ENCODE results near the gene CACNA2D2. TPM values are rescaled to one million over a fixed set of nuclear protein-coding genes. Genes with fewer than 3 reads are reported as not detected.
A peak's percentile ranks its signal among the peaks of the same experiment; 100 is the strongest.

The CACNA2D2 gene
- total and polyA plus RNA-seq, 2 of the 13 experiments (the other 11 are each of a cell fraction or from before 2014, with no cell fraction given), result not detected

DNA sequence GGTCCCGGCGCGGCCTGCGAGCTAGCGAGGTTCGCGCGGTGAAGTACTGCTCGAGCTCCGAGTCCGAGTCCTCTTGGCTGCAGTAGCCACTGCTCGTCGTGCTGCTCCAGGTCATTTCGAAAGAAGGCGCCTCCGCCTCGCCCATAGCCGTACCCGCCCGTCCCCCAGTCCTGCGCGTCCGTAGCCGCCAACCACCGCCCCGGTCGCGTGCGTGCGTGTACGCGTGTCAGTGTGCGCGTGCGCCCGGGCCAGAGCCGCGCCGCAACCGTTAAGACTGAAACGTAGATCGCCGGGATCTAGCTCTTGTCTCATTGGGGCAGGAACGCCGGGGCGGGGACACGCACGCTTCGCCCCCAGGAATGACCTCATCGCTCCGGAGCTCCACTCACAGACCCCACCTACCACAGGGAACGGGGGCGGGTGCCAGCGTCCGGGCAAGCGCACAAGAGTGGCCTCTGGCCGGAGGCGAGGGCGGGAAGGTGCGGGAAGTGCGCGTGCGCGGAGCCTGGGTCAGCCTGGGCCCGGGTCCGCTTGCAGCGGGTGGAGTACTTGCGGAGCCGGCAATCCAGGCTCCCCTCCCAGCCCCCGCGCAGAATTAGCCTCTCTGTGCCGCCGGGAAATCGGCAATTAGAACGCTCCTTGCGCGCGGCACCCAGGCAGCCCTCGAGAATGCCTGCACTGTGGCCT is 166.1 kb downstream of the CACNA2D2 start (continued):
- TF ChIP-seq ATF3 (CRISPR knock-in tag; IDR thresholded peaks at IDR 0.05) (peak; percentile 83), FOXP1 (IDR thresholded peaks at IDR 0.05) (no peak), FOXP1 (CRISPR knock-in tag; IDR thresholded peaks at IDR 0.05) (peak; percentile 8; the same call in 1 of the 2 replicates), ZNF605 (CRISPR knock-in tag; IDR thresholded peaks at IDR 0.05) (peak; percentile 98), PBX3 (CRISPR knock-in tag; IDR thresholded peaks at IDR 0.05; ENCODE audit: borderline replicate concordance) (no peak), EED (CRISPR knock-in tag; IDR thresholded peaks at IDR 0.05) (no peak), JUN (CRISPR knock-in tag; IDR thresholded peaks at IDR 0.05) (peak; percentile 90), MBNL3 (CRISPR knock-in tag; conservative IDR thresholded peaks at IDR 0.05) (no peak), BORCS8-MEF2B (CRISPR knock-in tag; IDR thresholded peaks at IDR 0.05) (peak; percentile 63; the same call in 1 of the 2 replicates), ZFP62 (CRISPR knock-in tag; IDR thresholded peaks at IDR 0.05) (no peak), NFE2L2 (IDR thresholded peaks at IDR 0.05; ENCODE audit: low read length) (no peak), ZNF570 (CRISPR knock-in tag; IDR thresholded peaks at IDR 0.05; ENCODE audit: borderline replicate concordance) (no peak), THAP11 (CRISPR knock-in tag; IDR thresholded peaks at IDR 0.05) (peak; percentile 88), EZH2 (conservative IDR thresholded peaks at IDR 0.05; ENCODE audit: low read depth, low read length) (no peak), RNF2 (conservative IDR thresholded peaks at IDR 0.05; ENCODE audit: low read depth) (peak; percentile 86), DRAP1 (CRISPR knock-in tag; IDR thresholded peaks at IDR 0.05) (peak; percentile 84), ZNF503 (CRISPR knock-in tag; IDR thresholded peaks at IDR 0.05) (no peak; the same call in 1 of the 2 replicates), FOXK2 (IDR thresholded peaks at IDR 0.05) (no peak), SMARCC2 (IDR thresholded peaks at IDR 0.05) (no peak), SUZ12 (IDR thresholded peaks at IDR 0.05; ENCODE audit: low read depth, low read length) (no peak)
- TF ChIP-seq, protein P1, sequence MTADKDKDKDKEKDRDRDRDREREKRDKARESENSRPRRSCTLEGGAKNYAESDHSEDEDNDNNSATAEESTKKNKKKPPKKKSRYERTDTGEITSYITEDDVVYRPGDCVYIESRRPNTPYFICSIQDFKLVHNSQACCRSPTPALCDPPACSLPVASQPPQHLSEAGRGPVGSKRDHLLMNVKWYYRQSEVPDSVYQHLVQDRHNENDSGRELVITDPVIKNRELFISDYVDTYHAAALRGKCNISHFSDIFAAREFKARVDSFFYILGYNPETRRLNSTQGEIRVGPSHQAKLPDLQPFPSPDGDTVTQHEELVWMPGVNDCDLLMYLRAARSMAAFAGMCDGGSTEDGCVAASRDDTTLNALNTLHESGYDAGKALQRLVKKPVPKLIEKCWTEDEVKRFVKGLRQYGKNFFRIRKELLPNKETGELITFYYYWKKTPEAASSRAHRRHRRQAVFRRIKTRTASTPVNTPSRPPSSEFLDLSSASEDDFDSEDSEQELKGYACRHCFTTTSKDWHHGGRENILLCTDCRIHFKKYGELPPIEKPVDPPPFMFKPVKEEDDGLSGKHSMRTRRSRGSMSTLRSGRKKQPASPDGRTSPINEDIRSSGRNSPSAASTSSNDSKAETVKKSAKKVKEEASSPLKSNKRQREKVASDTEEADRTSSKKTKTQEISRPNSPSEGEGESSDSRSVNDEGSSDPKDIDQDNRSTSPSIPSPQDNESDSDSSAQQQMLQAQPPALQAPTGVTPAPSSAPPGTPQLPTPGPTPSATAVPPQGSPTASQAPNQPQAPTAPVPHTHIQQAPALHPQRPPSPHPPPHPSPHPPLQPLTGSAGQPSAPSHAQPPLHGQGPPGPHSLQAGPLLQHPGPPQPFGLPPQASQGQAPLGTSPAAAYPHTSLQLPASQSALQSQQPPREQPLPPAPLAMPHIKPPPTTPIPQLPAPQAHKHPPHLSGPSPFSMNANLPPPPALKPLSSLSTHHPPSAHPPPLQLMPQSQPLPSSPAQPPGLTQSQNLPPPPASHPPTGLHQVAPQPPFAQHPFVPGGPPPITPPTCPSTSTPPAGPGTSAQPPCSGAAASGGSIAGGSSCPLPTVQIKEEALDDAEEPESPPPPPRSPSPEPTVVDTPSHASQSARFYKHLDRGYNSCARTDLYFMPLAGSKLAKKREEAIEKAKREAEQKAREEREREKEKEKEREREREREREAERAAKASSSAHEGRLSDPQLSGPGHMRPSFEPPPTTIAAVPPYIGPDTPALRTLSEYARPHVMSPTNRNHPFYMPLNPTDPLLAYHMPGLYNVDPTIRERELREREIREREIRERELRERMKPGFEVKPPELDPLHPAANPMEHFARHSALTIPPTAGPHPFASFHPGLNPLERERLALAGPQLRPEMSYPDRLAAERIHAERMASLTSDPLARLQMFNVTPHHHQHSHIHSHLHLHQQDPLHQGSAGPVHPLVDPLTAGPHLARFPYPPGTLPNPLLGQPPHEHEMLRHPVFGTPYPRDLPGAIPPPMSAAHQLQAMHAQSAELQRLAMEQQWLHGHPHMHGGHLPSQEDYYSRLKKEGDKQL (CRISPR knock-in tag; IDR thresholded peaks at IDR 0.05; ENCODE audit: low read depth), result no peak

Measured in HepG2 (cell line).